K562 (cell line): Measurements from ENCODE around the gene TMEM107. TPM values are rescaled to one million over a fixed set of nuclear protein-coding genes. Genes with fewer than 3 reads are reported as not detected.

Experiments
- ATF2 ChIP-seq: sonication (generic); formaldehyde crosslinking; IDR thresholded peaks from 2 replicates; pipeline ENCODE4 v1.8.1; 2022; ENCODE audit warnings: missing genetic modification reagents
- CEBPZ ChIP-seq: fragments of 150-350 bp; IDR thresholded peaks from 2 replicates; pipeline ENCODE4 v1.6.1; 2014; ENCODE audit warnings: low read depth, mild to moderate bottlenecking, low read length, borderline replicate concordance
- CREB1 ChIP-seq, 2 experiments: sonication (generic) in 1 of 2; formaldehyde crosslinking in 1 of 2; IDR thresholded peaks; 2 replicates each; pipeline versions ENCODE4 v1.6.1 to v1.8.0; 2012 to 2022; ENCODE audit warnings: inconsistent platforms in 1 of 2, mild to moderate bottlenecking in 1 of 2, missing genetic modification reagents in 1 of 2, moderate library complexity in 1 of 2
- E2F3 ChIP-seq: fragments of 250-450 bp; sonication (Bioruptor Pico); IDR thresholded peaks from 2 replicates; pipeline ENCODE4 v1.4.0; 2020; ENCODE audit warnings: mild to moderate bottlenecking
- ERF ChIP-seq: fragments of 450-650 bp; formaldehyde crosslinking; IDR thresholded peaks from 2 replicates; pipeline ENCODE4 v1.4.0; 2020; ENCODE audit warnings: mild to moderate bottlenecking, mixed read lengths
- GTF3C2 ChIP-seq: IDR thresholded peaks from 3 replicates; pipeline ENCODE4 v1.6.1; 2011; ENCODE audit warnings: borderline replicate concordance, mild to moderate bottlenecking, moderate library complexity; ENCODE audit not compliant: insufficient read length; ENCODE audit errors: extremely low read depth
- HES1 ChIP-seq: fragments of 450-650 bp; IDR thresholded peaks from 2 replicates; pipeline ENCODE4 v1.6.1; 2016; ENCODE audit warnings: low read depth, mild to moderate bottlenecking, moderate library complexity
- ILK ChIP-seq: fragments of 450-650 bp; IDR thresholded peaks from 2 replicates; pipeline ENCODE4 v1.6.1; 2016; ENCODE audit warnings: missing genetic modification characterization, low read depth, mild to moderate bottlenecking, missing compliant biosample characterization, moderate library complexity, borderline replicate concordance
- NR2F6 ChIP-seq: fragments of 450-650 bp; formaldehyde crosslinking; IDR thresholded peaks from 2 replicates; pipeline ENCODE4 v1.4.0; 2020; ENCODE audit warnings: mild to moderate bottlenecking
- POLR3A ChIP-seq: IDR thresholded peaks from 2 replicates; pipeline ENCODE4 v1.6.1; 2011; ENCODE audit warnings: borderline replicate concordance, mild to moderate bottlenecking, moderate library complexity; ENCODE audit not compliant: insufficient read length, insufficient read depth; ENCODE audit errors: extremely low read depth
- RBM15 ChIP-seq: fragments of 200-400 bp; formaldehyde crosslinking; IDR thresholded peaks from 2 replicates; pipeline ENCODE4 v1.6.1; 2018; ENCODE audit warnings: mild to moderate bottlenecking, low read length, moderate library complexity; ENCODE audit not compliant: insufficient read depth
- SAP30 ChIP-seq: fragments of 200-600 bp; sonication (generic); IDR thresholded peaks from 2 replicates; pipeline ENCODE4 v1.6.1; 2012; ENCODE audit warnings: borderline replicate concordance, low read depth, mild to moderate bottlenecking, moderate library complexity, low read length, control low read depth, inconsistent platforms; ENCODE audit not compliant: insufficient read depth, poor library complexity, severe bottlenecking
- SP1 ChIP-seq: sonication (generic); formaldehyde crosslinking; IDR thresholded peaks from 2 replicates; pipeline ENCODE4 v1.8.1; 2022; ENCODE audit warnings: mild to moderate bottlenecking, missing genetic modification reagents
- SRF ChIP-seq, 2 experiments: fragments of 250-450, 450-650 bp in 1 of 2; sonication (Bioruptor Pico) in 1 of 2; sonication (generic) in 1 of 2; formaldehyde crosslinking; IDR thresholded peaks; 2 replicates each; pipeline versions ENCODE4 v1.5.0 to v1.5.1; 2020 to 2022; ENCODE audit warnings: mild to moderate bottlenecking in 1 of 2, missing genetic modification reagents in 1 of 2
- SRSF7 ChIP-seq: fragments of 200-400 bp; formaldehyde crosslinking; optimal IDR thresholded peaks from 2 replicates; pipeline ENCODE3; 2017; ENCODE audit warnings: mild to moderate bottlenecking, low read depth, low read length
- TCF7L2 ChIP-seq: fragments of 150-350 bp; IDR thresholded peaks from 2 replicates; pipeline ENCODE4 v1.6.1; 2016; ENCODE audit warnings: low read depth, mild to moderate bottlenecking, low read length, moderate library complexity
- ZC3H11A ChIP-seq: IDR thresholded peaks from 2 replicates; pipeline ENCODE4 v1.6.1; 2012; ENCODE audit warnings: low read depth, low read length, improper control_type of control experiment
- polyA plus RNA-seq, 8 experiments: library from polyadenylated mRNA; depleted of rRNA in 4 of 8; stranded (reverse) in 5 of 8; unstranded in 3 of 8; fragments of >200 nt; fragmentation: Nextera tagmentation in 2 of 8; fragmentation: Illumina TruSeq in 1 of 8; extraction: Ambion mirVana in 2 of 8; extraction: Trizol in 1 of 8; gene quantifications; 2 replicates each; pipeline versions ENCODE4 v1.2.1 to v1.2.3, GENCODE V29; 2011 to 2014; ENCODE audit warnings: inconsistent platforms in 1 of 8, missing spikeins in 1 of 8
- total RNA-seq, 7 experiments: library from RNA; depleted of rRNA in 6 of 7; stranded (reverse); fragments of >200 nt in 6 of 7; fragmentation: Illumina TruSeq in 2 of 7; extraction: Trizol in 2 of 7; gene quantifications; 2 replicates each; pipeline versions ENCODE4 v1.2.1 to v1.2.3, GENCODE V29; 2011 to 2021; ENCODE audit warnings: low replicate concordance in 1 of 7

The TMEM107 gene
- total and polyA plus RNA-seq, 9 of the 15 experiments (the other 6 are each of a cell fraction or from before 2014, with no cell fraction given): 7.1 to 26.2 (median 16.9) TPM

- no peak for TF ChIP-seq GTF3C2
- no peak for TF ChIP-seq ATF2 (CRISPR knock-in tag)
- no peak for TF ChIP-seq POLR3A
- no peak for TF ChIP-seq SAP30
- no peak; the same call in 1 of the 2 replicates for TF ChIP-seq ZC3H11A
- peak; percentile 96 for TF ChIP-seq ERF (CRISPR knock-in tag)
- no peak for TF ChIP-seq RBM15
- peak; percentile 92 for TF ChIP-seq NR2F6 (CRISPR knock-in tag)
- TF ChIP-seq SRSF7: no peak
- peak; percentile 71 for TF ChIP-seq HES1
- TF ChIP-seq CEBPZ: no peak
- TF ChIP-seq SP1 (CRISPR knock-in tag): peak; percentile 93
- TF ChIP-seq CREB1 (IDR thresholded peaks at IDR 0.05): peak; percentile 76
- TF ChIP-seq CREB1 (CRISPR knock-in tag; IDR thresholded peaks at IDR 0.05): peak; percentile 62; the same call in 1 of the 2 replicates
- peak in 1 of 2 experiments; percentile 87; a peak in 2 of 4 replicates for TF ChIP-seq SRF (CRISPR knock-in tag; IDR thresholded peaks at IDR 0.05)
- 0 out of 2 replicates have a peak, but pooled peaks have one; percentile 32 for TF ChIP-seq ILK
- no peak; the same call in 1 of the 2 replicates for TF ChIP-seq E2F3 (CRISPR knock-in tag)
- TF ChIP-seq TCF7L2: no peak
These were observed 2.9 kb downstream of the TMEM107 start (continued) for GRCh38 chr17:8173056-8173870.
